ENCODE data around the gene RRP12.

Gene RRP12

GRCh38 chr10:97371696-97372095, 29.4 kb downstream of the RRP12 start:
- H4K91ac ChIP-seq (ENCODE audit: low read depth, low read length, poor library complexity): no peak overlapping the region
- no peak overlapping the region for H3K27ac ChIP-seq (replicated peaks; ENCODE audit: low read length)
- H3K4me3 ChIP-seq (ENCODE audit: low read length in 2 of 2): no peak overlapping the region
- no peaks in the 10 kb centered on the region for H3K27me3 ChIP-seq (ENCODE audit: control insufficient read depth in 3 of 3, insufficient read depth in 3 of 3, low read depth in 1 of 3, low read length in 3 of 3)
- no peak overlapping the region for H2AFZ ChIP-seq (ENCODE audit: low read length)
- DNase-seq (ENCODE audit: low spot score): no peak
- WGBS, 2 donors (ENCODE audit: extremely low coverage in 2 of 2, insufficient read length in 2 of 2, insufficient replicate concordance in 1 of 2): no CpG with 5 or more reads among the region's 7 CpGs
- H2BK5ac ChIP-seq (ENCODE audit: low read length): no peak overlapping the region
- H3K4me1 ChIP-seq (ENCODE audit: control insufficient read depth in 2 of 2, insufficient read depth in 1 of 2, low read depth in 1 of 2, low read length in 2 of 2): no peaks in the 10 kb centered on the region
- H3K23ac ChIP-seq (ENCODE audit: low read depth, low read length, poor library complexity): no peak overlapping the region
- H3K9me3 ChIP-seq (replicated peaks in 1 of 2; ENCODE audit: control insufficient read depth in 2 of 2, insufficient read depth in 1 of 2, low read depth in 1 of 2, low read length in 2 of 2): no peaks in the 10 kb centered on the region
- no peak overlapping the region for H3K9ac ChIP-seq (ENCODE audit: low read depth, low read length, poor library complexity)
- H2BK12ac ChIP-seq (ENCODE audit: low read length): no peak overlapping the region
- H2BK120ac ChIP-seq (ENCODE audit: low read depth, low read length): no peak overlapping the region
- H3K79me1 ChIP-seq (ENCODE audit: low read depth, low read length): peaks cover 2% of the 10 kb centered on the region
- no peak overlapping the region for H2BK15ac ChIP-seq (ENCODE audit: low read length)
- H3K36me3 ChIP-seq (replicated peaks in 1 of 2; ENCODE audit: control insufficient read depth in 2 of 2, insufficient read depth in 2 of 2, low read length in 2 of 2): peaks cover 47 to 84% of the 10 kb centered on the region in 2 donors
- H3K4ac ChIP-seq (ENCODE audit: low read length): no peak overlapping the region
- H3K14ac ChIP-seq (ENCODE audit: low read length): no peak overlapping the region
- no peak overlapping the region for H3K18ac ChIP-seq (ENCODE audit: low read length)
- no peak overlapping the region for H2AK5ac ChIP-seq (ENCODE audit: low read depth, low read length)
- H3K4me2 ChIP-seq (ENCODE audit: insufficient read depth, low read length, poor library complexity, severe bottlenecking): no peak overlapping the region
- H4K8ac ChIP-seq (ENCODE audit: low read depth, low read length): no peak overlapping the region

- Histone ChIP-seq H3K14ac (ENCODE audit: low read length) (no peak overlapping the region), H3K27me3 (ENCODE audit: control insufficient read depth in 3 of 3, insufficient read depth in 3 of 3, low read depth in 1 of 3, low read length in 3 of 3) (no peaks in the 10 kb centered on the region), H2BK15ac (ENCODE audit: low read length) (no peak overlapping the region), H3K4me3 (ENCODE audit: low read length in 2 of 2) (no peak overlapping the region), H3K23ac (ENCODE audit: low read depth, low read length, poor library complexity) (no peak overlapping the region), H3K18ac (ENCODE audit: low read length) (no peak overlapping the region), H3K9me3 (replicated peaks in 1 of 2; ENCODE audit: control insufficient read depth in 2 of 2, insufficient read depth in 1 of 2, low read depth in 1 of 2, low read length in 2 of 2) (no peaks in the 10 kb centered on the region), H2BK12ac (ENCODE audit: low read length) (no peak overlapping the region), H3K9ac (ENCODE audit: low read depth, low read length, poor library complexity) (no peak overlapping the region), H2AFZ (ENCODE audit: low read length) (no peak overlapping the region), H4K8ac (ENCODE audit: low read depth, low read length) (peak overlapping the region; percentile 17), H3K4me2 (ENCODE audit: insufficient read depth, low read length, poor library complexity, severe bottlenecking) (no peak overlapping the region), H4K91ac (ENCODE audit: low read depth, low read length, poor library complexity) (no peak overlapping the region), H2AK5ac (ENCODE audit: low read depth, low read length) (no peak overlapping the region), H2BK5ac (ENCODE audit: low read length) (no peak overlapping the region), H3K36me3 (replicated peaks in 1 of 2; ENCODE audit: control insufficient read depth in 2 of 2, insufficient read depth in 2 of 2, low read length in 2 of 2) (peaks cover 53 to 92% of the 10 kb centered on the region in 2 donors), H3K27ac (replicated peaks; ENCODE audit: low read length) (no peak overlapping the region), H3K79me1 (ENCODE audit: low read depth, low read length) (no peaks in the 10 kb centered on the region), H3K4me1 (ENCODE audit: control insufficient read depth in 2 of 2, insufficient read depth in 1 of 2, low read depth in 1 of 2, low read length in 2 of 2) (no peaks in the 10 kb centered on the region), H3K4ac (ENCODE audit: low read length) (no peak overlapping the region), H2BK120ac (ENCODE audit: low read depth, low read length) (no peak overlapping the region)
- WGBS, 2 donors (ENCODE audit: extremely low coverage in 2 of 2, insufficient read length in 2 of 2, insufficient replicate concordance in 1 of 2): no CpG with 5 or more reads among the region's 12 CpGs
- no peak for DNase-seq (ENCODE audit: low spot score)
These were observed 34.0 kb downstream of the RRP12 start for GRCh38 chr10:97367126-97367649.

- no CpG with 5 or more reads among the region's 11 CpGs for WGBS, 2 donors (ENCODE audit: extremely low coverage in 2 of 2, insufficient read length in 2 of 2, insufficient replicate concordance in 1 of 2)
- no peak overlapping the region for H3K4me3 ChIP-seq (ENCODE audit: low read length in 2 of 2)
- no peaks in the 10 kb centered on the region for H3K9me3 ChIP-seq (replicated peaks in 1 of 2; ENCODE audit: control insufficient read depth in 2 of 2, insufficient read depth in 1 of 2, low read depth in 1 of 2, low read length in 2 of 2)
- H3K27me3 ChIP-seq (ENCODE audit: control insufficient read depth in 3 of 3, insufficient read depth in 3 of 3, low read depth in 1 of 3, low read length in 3 of 3): no peaks in the 10 kb centered on the region
- H2BK12ac ChIP-seq (ENCODE audit: low read length): no peak overlapping the region
- H4K8ac ChIP-seq (ENCODE audit: low read depth, low read length): no peak overlapping the region
- H3K4ac ChIP-seq (ENCODE audit: low read length): no peak overlapping the region
- no peak overlapping the region for H4K91ac ChIP-seq (ENCODE audit: low read depth, low read length, poor library complexity)
- no peak overlapping the region for H2BK15ac ChIP-seq (ENCODE audit: low read length)
- no peaks in the 10 kb centered on the region for H3K79me1 ChIP-seq (ENCODE audit: low read depth, low read length)
- H3K14ac ChIP-seq (ENCODE audit: low read length): no peak overlapping the region
- H3K9ac ChIP-seq (ENCODE audit: low read depth, low read length, poor library complexity): no peak overlapping the region
- no peak overlapping the region for H3K27ac ChIP-seq (replicated peaks; ENCODE audit: low read length)
- no peak overlapping the region for H2AK5ac ChIP-seq (ENCODE audit: low read depth, low read length)
- no peak overlapping the region for H3K18ac ChIP-seq (ENCODE audit: low read length)
- no peak for DNase-seq (ENCODE audit: low spot score)
- H3K23ac ChIP-seq (ENCODE audit: low read depth, low read length, poor library complexity): no peak overlapping the region
- H2BK120ac ChIP-seq (ENCODE audit: low read depth, low read length): no peak overlapping the region
- no peak overlapping the region for H2BK5ac ChIP-seq (ENCODE audit: low read length)
- H3K4me2 ChIP-seq (ENCODE audit: insufficient read depth, low read length, poor library complexity, severe bottlenecking): no peak overlapping the region
- H2AFZ ChIP-seq (ENCODE audit: low read length): no peak overlapping the region
- H3K36me3 ChIP-seq (replicated peaks in 1 of 2; ENCODE audit: control insufficient read depth in 2 of 2, insufficient read depth in 2 of 2, low read length in 2 of 2): peaks cover 48 to 87% of the 10 kb centered on the region in 2 donors
- no peaks in the 10 kb centered on the region for H3K4me1 ChIP-seq (ENCODE audit: control insufficient read depth in 2 of 2, insufficient read depth in 1 of 2, low read depth in 1 of 2, low read length in 2 of 2)
These were observed 34.6 kb downstream of the RRP12 start for GRCh38 chr10:97366572-97366971.

- H3K4ac ChIP-seq (ENCODE audit: low read length): no peak overlapping the region
- no peak overlapping the region for H3K27ac ChIP-seq (replicated peaks; ENCODE audit: low read length)
- H4K91ac ChIP-seq (ENCODE audit: low read depth, low read length, poor library complexity): no peak overlapping the region
- no peak overlapping the region for H4K8ac ChIP-seq (ENCODE audit: low read depth, low read length)
- H3K9ac ChIP-seq (ENCODE audit: low read depth, low read length, poor library complexity): no peak overlapping the region
- no peak overlapping the region for H2BK15ac ChIP-seq (ENCODE audit: low read length)
- no CpG with 5 or more reads among the region's 19 CpGs for WGBS, 2 donors (ENCODE audit: extremely low coverage in 2 of 2, insufficient read length in 2 of 2, insufficient replicate concordance in 1 of 2)
- H3K79me1 ChIP-seq (ENCODE audit: low read depth, low read length): no peaks in the 10 kb centered on the region
- no peak overlapping the region for H3K4me3 ChIP-seq (ENCODE audit: low read length in 2 of 2)
- H3K14ac ChIP-seq (ENCODE audit: low read length): no peak overlapping the region
- no peak overlapping the region for H2BK120ac ChIP-seq (ENCODE audit: low read depth, low read length)
- no peaks in the 10 kb centered on the region for H3K9me3 ChIP-seq (replicated peaks in 1 of 2; ENCODE audit: control insufficient read depth in 2 of 2, insufficient read depth in 1 of 2, low read depth in 1 of 2, low read length in 2 of 2)
- no peak overlapping the region for H3K4me2 ChIP-seq (ENCODE audit: insufficient read depth, low read length, poor library complexity, severe bottlenecking)
- H3K23ac ChIP-seq (ENCODE audit: low read depth, low read length, poor library complexity): no peak overlapping the region
- no peak overlapping the region for H2AK5ac ChIP-seq (ENCODE audit: low read depth, low read length)
- DNase-seq (ENCODE audit: low spot score): no peak
- no peak overlapping the region for H2BK5ac ChIP-seq (ENCODE audit: low read length)
- no peak overlapping the region for H2AFZ ChIP-seq (ENCODE audit: low read length)
- peaks cover 41 to 82% of the 10 kb centered on the region in 2 donors for H3K36me3 ChIP-seq (replicated peaks in 1 of 2; ENCODE audit: control insufficient read depth in 2 of 2, insufficient read depth in 2 of 2, low read length in 2 of 2)
- H3K4me1 ChIP-seq (ENCODE audit: control insufficient read depth in 2 of 2, insufficient read depth in 1 of 2, low read depth in 1 of 2, low read length in 2 of 2): no peaks in the 10 kb centered on the region
- H3K27me3 ChIP-seq (ENCODE audit: control insufficient read depth in 3 of 3, insufficient read depth in 3 of 3, low read depth in 1 of 3, low read length in 3 of 3): no peaks in the 10 kb centered on the region
- no peak overlapping the region for H2BK12ac ChIP-seq (ENCODE audit: low read length)
- H3K18ac ChIP-seq (ENCODE audit: low read length): no peak overlapping the region
These were observed 35.3 kb downstream of the RRP12 start for GRCh38 chr10:97365761-97366351.
